G401.6 (cell line): Measurements from ENCODE around the gene CRYBG1.
"Not testable (repeated sequence)": the region's sequence is repeated elsewhere in the genome, so short reads cannot be mapped to it uniquely, and the experiment has no call there.

Source experiments
- FAIRE-seq: peaks from 2 replicates; lab custom pipeline; 2012; peaks lifted over from hg19 to GRCh38; lab: Jason Lieb, UNC

CRYBG1 gene

GRCh38 chr6:106372838-106373501 lies 12.5 kb downstream of the CRYBG1 start:
- no peak for FAIRE-seq

DNA sequence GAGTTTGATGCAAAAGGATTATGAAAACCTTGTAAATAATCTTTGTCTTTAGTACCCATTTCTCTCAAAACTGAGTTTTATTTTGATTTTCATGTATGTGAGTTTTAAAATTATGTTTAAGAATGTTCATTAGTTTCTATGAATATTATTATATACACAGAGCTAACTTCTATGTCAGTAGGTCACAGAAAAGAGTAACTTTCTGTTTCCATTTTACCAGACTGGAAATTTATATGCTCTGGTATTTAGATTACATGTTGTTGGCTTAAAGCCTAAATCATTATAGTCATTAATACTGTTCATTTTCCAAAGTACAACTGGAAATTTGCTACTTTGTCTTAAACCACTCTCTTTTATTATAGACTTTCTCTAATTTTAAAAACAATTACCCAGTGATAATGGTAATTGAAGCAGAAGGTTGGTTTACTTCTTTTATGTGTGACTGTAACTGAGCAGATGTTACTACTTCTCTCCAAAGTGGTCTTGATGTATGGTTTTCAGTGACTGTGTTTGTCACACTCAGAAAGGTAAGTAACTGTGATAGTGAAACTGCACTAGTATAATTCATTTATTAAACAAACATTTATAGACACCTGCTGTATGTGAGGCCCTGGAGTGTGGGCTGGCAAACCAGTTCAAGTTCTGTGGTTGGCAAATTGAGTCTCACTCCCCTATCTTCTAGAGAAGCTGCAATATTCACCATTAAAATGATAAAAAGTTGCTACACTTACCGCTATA lies 13.2 kb downstream of the CRYBG1 start:
- FAIRE-seq: no peak

- FAIRE-seq: no peak
Observed at GRCh38 chr6:106377061-106377540, 16.6 kb downstream of the CRYBG1 start.

- FAIRE-seq: no peak
Observed at GRCh38 chr6:106379951-106380350, 19.4 kb downstream of the CRYBG1 start.

DNA sequence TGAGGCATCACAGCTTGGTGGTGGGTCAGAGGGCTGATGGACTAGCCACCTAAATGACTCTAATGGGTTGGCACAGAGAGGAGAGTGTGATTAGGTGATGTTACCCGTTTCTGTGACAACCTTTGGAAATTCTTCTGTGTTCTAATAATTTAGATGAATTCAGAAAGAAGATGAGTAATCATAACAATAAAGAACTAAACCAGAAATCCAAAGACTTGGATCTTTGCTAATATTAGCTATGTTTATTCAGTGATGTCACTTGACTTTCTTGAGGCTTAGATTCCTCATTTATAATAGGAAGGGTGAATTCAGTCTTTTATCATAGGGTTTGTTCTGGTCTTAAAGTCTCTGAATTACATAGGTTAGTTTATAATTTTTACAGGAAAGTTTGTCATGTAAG lies 19.9 kb downstream of the CRYBG1 start:
- no peak for FAIRE-seq

DNA sequence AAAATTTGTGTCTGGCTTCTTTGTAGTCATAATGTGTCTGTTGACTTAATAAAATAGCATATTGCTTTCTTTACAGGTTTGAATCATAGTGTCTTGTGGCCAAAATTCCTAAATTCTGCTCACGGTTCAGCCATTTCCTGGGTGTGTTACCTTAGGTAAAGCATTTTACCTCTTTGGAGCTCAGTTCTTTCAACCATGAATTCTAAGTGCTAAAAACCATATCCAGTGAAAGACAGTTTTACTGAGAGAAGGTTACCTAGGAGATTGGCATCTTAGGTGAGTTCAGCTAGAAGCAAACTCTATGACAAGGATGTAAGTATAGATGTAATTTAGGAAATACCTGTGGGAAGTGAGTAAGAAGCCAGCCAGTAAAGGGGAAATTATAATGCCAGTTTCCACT lies 20.7 kb downstream of the CRYBG1 start:
- FAIRE-seq: no peak

GRCh38 chr6:106381881-106382280 lies 21.4 kb downstream of the CRYBG1 start:
- FAIRE-seq: no peak

- no peak for FAIRE-seq
Observed at GRCh38 chr6:106383573-106383972, 23.1 kb downstream of the CRYBG1 start.

- no peak for FAIRE-seq
Observed at GRCh38 chr6:106385530-106385929, 25.0 kb downstream of the CRYBG1 start.

DNA sequence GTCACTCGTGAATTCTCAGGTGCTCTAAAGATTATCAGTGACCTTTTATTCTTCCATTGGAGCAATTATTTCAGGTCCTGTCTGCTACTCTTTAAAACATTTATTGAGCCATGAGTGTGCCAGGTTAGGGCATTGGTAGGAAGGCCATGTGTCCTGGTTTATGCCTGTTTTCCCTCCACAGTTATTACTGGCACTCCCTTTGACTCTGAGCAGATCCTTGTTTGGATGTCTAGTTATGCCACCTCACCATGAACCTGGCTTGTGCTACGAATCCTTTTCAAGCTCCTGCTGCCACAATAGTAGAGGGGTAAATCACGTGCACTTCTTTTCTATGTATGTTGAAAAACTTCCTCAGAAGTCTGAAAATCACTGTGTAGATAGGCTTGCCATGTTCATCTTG lies 27.4 kb downstream of the CRYBG1 start:
- FAIRE-seq: no peak

GRCh38 chr6:106390088-106390487 lies 29.6 kb downstream of the CRYBG1 start:
- no peak for FAIRE-seq

GRCh38 chr6:106396426-106397220 lies 36.1 kb downstream of the CRYBG1 start:
- no peak for FAIRE-seq

- FAIRE-seq: no peak
Observed at GRCh38 chr6:106397431-106397830, 36.9 kb downstream of the CRYBG1 start.

DNA sequence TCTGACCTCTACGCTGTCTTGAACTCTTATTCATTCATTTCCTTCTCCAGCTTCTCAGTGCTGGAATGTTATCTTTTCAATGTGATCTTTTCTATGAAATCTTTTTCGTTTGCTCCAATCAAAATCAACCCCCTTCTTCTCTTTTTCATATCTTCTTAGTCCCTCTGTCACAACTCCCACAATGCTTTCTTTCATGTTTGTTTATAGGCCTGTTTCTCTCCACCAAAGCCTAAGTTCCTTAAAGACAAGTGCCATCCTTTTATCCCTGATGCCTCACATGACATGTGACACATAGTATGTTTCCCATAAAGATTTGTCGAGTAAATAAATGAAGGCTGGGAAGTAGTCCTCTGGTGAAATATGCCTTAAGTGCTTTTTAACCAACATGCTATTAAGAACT lies 38.1 kb downstream of the CRYBG1 start:
- no peak for FAIRE-seq

DNA sequence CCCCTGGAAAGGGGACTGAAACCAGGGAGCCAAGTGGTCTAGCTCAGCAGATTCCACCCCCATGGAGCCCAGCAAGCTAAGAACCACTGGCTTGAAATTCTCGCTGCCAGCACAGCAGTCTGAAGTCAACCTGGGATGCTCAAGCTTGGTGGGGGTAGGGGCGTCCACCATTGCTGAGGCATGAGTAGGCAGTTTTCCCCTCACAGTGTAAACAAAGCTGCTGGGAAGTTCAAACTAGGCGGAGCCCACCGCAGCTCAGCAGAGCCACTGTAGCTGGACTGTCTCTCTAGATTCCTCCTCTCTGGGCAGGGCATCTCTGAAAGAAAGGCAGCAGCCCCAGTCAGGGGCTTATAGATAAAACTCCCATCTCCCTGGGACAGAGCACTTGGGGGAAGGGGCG lies 44.5 kb downstream of the CRYBG1 start:
- FAIRE-seq: not testable (repeated sequence)

DNA sequence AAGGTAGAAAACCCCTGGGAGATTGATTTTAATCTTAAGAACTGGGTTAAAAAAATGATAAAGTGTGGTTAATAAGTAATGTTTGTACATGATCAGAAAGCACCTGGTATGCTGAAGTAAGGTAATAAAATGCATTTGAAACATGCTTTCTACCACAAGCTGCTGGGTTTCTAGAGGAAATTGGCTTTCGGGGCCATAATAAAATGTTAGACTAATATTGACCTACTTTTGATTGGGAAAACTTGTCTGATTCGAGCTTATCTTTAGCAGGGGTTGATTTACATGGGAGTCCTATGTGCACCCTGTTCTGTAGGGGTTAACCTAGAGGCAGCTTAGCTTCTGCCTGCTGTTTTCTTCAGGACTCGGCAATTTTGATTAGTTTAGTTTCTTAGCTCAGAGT lies 50.5 kb downstream of the CRYBG1 start:
- no peak for FAIRE-seq

DNA sequence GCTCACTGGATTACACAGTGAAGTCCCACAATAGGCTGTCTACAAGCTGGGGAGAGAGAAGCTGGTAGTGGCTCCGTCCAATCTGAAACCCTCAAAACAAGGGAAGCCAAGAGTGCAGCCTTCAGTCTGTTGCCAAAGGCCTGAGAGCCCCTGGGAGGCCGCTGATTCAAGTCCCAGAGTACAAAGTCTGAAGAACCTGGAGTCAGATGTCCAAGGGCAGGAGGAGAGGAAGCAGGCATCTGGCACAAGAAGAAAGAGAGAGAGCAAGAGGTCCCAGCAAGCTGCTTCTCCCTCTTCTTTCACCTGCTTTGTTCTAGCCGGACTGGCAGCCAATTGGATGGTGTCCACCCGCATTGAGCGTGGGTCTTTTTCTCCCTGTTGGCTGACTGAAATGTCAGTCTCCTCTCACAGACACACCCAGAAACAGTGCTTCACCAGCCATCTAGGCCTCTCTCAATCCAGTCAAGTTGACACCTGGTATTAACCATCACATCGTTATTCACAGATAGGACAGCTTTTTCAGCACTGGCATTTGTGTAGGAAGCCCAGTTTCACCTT lies 51.2 kb downstream of the CRYBG1 start:
- no peak for FAIRE-seq

DNA sequence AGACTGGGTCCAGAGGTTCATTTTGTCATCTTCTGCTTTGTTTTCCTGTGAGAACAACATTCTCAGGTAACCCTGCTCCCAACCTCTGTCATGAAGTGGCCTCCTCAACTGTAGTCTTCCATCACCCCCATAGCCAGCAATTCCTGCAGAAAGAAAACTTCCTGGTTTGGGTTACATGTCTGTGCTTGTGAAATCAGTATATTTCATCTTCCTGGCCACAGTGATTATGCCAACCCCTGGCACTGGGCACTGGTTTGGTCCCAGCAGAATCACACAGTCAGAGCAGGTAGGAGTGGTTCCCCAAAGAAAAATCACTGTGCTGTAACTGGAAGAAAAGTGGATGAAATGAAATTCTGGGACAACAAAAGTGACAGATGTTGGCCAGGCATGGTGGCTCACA lies 52.5 kb downstream of the CRYBG1 start:
- no peak for FAIRE-seq

DNA sequence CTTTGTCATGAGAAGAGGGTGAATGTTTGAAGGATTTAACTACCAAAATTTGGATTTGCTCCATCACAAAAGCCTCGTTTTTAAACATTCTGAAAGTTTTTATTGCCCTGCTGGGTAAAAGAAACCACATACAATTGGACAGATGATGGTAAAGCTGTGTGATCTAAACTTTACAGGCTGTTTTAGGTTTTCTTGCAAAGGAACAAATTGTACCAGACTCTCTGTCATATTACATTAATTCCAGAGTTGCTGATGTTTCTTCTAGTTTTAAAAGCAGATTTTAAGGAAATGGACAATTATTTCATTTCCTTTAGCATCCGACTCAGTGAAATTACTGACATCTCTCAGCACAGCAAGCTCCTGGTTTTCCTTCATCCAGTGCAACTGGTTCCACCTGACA lies 53.2 kb downstream of the CRYBG1 start:
- FAIRE-seq: no peak

GRCh38 chr6:106415921-106416320 lies 55.4 kb downstream of the CRYBG1 start:
- no peak for FAIRE-seq

GRCh38 chr6:106417572-106418147 lies 57.1 kb downstream of the CRYBG1 start:
- no peak for FAIRE-seq

DNA sequence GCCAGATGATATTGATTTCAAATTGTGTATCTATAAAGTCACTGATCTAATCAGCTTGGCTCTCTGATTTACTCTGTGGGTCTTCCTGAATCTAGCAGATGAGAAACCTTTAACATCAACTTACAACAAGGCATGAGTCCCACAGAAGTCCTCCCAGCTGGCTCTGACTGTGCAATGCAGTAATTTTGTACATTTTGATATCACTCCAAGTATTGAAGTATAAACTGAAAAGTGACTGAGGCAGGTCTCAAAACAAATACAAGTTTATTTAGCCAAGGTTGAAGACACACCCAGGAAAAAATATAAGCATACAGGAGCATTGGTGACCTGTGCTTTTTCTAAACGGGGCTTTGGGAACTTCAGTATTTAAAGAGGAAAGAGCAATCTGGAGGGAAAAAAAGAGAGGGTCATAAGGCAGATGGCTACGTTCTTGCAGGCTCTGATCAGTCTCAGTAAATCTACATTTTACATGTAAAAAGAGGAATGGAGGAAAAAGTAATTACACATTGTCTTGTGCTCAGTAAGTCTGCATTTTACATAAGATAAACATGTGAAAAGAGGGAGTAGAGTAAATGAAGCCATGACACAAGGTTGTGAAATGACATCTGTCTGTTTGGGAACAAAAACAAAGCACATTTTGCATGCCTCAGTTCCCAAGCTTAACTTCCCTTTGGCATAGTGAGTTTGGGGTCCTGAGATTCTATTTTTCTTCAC lies 59.5 kb downstream of the CRYBG1 start:
- no peak for FAIRE-seq
